ENCODE data around the gene THSD7A.

DNA sequence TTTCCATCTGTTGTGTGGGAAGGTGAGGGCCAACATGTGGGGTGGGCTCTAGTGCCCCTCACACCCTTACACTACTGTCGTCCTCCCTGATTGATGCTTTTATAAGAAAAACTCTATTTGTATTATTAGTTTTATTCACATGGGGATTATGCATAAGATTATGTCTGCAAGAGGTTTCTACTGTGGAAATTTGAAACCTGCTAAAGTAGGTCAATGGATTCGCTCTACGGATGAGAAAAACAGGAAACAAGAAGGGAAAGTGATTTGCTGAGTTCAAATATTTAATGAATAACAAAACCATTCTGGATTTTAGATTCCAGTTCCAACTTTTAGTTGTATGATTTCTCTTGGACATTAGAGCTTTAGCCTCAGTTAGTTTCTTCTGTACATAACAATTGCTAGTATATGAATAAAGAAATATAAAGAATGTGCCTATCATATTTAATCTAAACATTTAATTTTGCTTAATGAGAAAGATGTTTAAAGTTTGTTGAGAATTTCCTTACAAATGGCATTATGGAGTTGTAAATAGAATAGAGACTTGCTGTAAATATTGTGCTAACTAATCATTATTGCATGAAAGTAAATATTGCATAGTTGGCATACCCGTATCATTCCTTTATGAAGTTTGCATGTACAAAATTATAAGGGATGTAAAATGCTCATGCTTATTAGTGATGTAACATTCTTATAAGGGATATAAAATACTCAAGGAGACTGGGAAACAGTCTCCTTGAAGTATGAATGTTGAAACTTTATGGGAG, 193.8 kb downstream of the THSD7A start:
- TF ChIP-seq, protein P1, sequence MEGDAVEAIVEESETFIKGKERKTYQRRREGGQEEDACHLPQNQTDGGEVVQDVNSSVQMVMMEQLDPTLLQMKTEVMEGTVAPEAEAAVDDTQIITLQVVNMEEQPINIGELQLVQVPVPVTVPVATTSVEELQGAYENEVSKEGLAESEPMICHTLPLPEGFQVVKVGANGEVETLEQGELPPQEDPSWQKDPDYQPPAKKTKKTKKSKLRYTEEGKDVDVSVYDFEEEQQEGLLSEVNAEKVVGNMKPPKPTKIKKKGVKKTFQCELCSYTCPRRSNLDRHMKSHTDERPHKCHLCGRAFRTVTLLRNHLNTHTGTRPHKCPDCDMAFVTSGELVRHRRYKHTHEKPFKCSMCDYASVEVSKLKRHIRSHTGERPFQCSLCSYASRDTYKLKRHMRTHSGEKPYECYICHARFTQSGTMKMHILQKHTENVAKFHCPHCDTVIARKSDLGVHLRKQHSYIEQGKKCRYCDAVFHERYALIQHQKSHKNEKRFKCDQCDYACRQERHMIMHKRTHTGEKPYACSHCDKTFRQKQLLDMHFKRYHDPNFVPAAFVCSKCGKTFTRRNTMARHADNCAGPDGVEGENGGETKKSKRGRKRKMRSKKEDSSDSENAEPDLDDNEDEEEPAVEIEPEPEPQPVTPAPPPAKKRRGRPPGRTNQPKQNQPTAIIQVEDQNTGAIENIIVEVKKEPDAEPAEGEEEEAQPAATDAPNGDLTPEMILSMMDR (conservative IDR thresholded peaks at IDR 0.05): no peak
- TF ChIP-seq ZFX (IDR thresholded peaks at IDR 0.05): no peak

Measured in C4-2B (cell line).